H1 (cell line): ENCODE results near the gene RDH12.

Experiments
- ASH2L ChIP-seq: fragments of 200-600, 300-600 bp; sonication (generic); IDR thresholded peaks from one replicate; pipeline ENCODE4 v1.7.1; 2017; ENCODE audit warnings: low read length
- BRCA1 ChIP-seq: IDR thresholded peaks from 2 replicates; pipeline ENCODE4 v1.6.1; 2012; ENCODE audit warnings: low read depth, low read length, improper control_type of control experiment
- CTCF ChIP-seq, 3 experiments: IDR thresholded peaks; 1 replicate in 2 of 3; 2 replicates in 1 of 3; pipeline versions ENCODE4 v1.5.1 to v1.6.1; 2011; ENCODE audit warnings: low read length in 3 of 3, mild to moderate bottlenecking in 3 of 3, inconsistent platforms in 2 of 3, low read depth in 1 of 3, moderate library complexity in 1 of 3; ENCODE audit not compliant: insufficient read depth in 1 of 3; ENCODE audit errors: control extremely low read depth in 1 of 3
- EZH2 ChIP-seq: fragments of 200-600 bp; sonication (generic); IDR thresholded peaks from 2 replicates; pipeline ENCODE4 v1.7.1; 2012; ENCODE audit warnings: low read depth, mild to moderate bottlenecking, moderate library complexity, low read length, inconsistent platforms; ENCODE audit not compliant: severe bottlenecking
- HDAC2 ChIP-seq, 2 experiments: fragments of 300-600 bp in 1 of 2; sonication (generic) in 1 of 2; IDR thresholded peaks; 2 replicates each; pipeline ENCODE4 v1.6.1; 2011 to 2012; ENCODE audit warnings: low read depth in 2 of 2, low read length in 2 of 2, mild to moderate bottlenecking in 2 of 2, moderate library complexity in 2 of 2, borderline replicate concordance in 1 of 2, inconsistent platforms in 1 of 2
- NANOG ChIP-seq: IDR thresholded peaks from 2 replicates; pipeline ENCODE4 v1.6.1; 2011; ENCODE audit warnings: low read length, low read depth, mild to moderate bottlenecking, inconsistent platforms; ENCODE audit not compliant: insufficient read depth, poor library complexity, severe bottlenecking
- POLR2A ChIP-seq, 2 experiments: IDR thresholded peaks; 1 replicate in 1 of 2; 2 replicates in 1 of 2; pipeline ENCODE4 v1.6.1; 2011; ENCODE audit warnings: low read depth in 2 of 2, low read length in 2 of 2, mild to moderate bottlenecking in 2 of 2; ENCODE audit errors: control extremely low read depth in 1 of 2
- POLR2AphosphoS5 ChIP-seq: IDR thresholded peaks from 2 replicates; pipeline ENCODE4 v1.6.1; 2011; ENCODE audit warnings: low read depth, low read length
- TAF1 ChIP-seq: IDR thresholded peaks from 2 replicates; pipeline ENCODE4 v1.6.1; 2011; ENCODE audit warnings: mild to moderate bottlenecking, low read depth, low read length
- TBP ChIP-seq: IDR thresholded peaks from 2 replicates; pipeline ENCODE4 v1.6.1; 2011; ENCODE audit warnings: low read depth, low read length, improper control_type of control experiment
- TF ChIP-seq, protein P1 (sequence below): IDR thresholded peaks from 2 replicates; pipeline ENCODE4 v1.6.1; 2012; ENCODE audit warnings: inconsistent platforms
- TF ChIP-seq, protein P2 (sequence below): IDR thresholded peaks from 2 replicates; pipeline ENCODE4 v1.6.1; 2011; ENCODE audit warnings: low read depth, mild to moderate bottlenecking, low read length; ENCODE audit not compliant: insufficient read depth

DNA sequence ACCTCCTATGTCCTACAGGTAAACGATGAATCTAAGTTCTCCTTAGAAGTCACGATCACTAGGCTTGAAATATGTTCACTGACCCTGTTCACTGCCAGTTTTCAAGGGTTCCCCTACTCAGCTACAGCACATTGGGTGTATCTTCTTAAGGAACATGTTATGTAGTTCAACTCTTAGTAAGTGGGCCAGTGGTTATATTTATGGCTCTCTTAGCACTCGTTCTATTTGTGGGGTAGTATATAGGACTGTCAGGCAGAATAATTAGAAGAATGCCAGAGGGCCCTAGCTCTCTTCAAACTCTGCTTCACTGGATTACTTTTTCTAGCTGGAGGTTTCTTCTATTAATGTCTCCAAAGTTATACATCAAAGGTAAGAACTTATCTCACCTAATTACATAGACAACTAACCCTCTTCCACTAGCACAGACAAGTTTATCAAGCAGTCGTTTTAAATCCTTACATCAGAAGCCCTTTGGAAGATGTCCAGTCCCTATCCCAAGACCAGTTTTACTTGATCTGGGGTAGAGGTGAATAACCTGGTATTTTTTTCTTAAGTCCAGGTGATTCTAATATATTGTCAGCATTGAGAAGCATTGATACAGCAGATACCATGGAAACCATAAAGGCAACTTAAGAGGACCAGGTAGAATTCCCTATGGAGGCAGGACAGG is 75.1 kb downstream of the RDH12 start:
- no peak for TF ChIP-seq BRCA1
- no peak for TF ChIP-seq CTCF (IDR thresholded peaks at IDR 0.05; ENCODE audit: control extremely low read depth in 1 of 3, insufficient read depth in 1 of 3, low read depth in 1 of 3, low read length in 3 of 3)
- TF ChIP-seq TAF1, result no peak
- TF ChIP-seq EZH2, result no peak
- TF ChIP-seq, protein P1, sequence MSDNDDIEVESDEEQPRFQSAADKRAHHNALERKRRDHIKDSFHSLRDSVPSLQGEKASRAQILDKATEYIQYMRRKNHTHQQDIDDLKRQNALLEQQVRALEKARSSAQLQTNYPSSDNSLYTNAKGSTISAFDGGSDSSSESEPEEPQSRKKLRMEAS, result no peak
- no peak for TF ChIP-seq NANOG
- no peak for TF ChIP-seq POLR2A (IDR thresholded peaks at IDR 0.05; ENCODE audit: control extremely low read depth in 1 of 2, low read depth in 2 of 2, low read length in 2 of 2)
- no peak for TF ChIP-seq TBP
- no peak for TF ChIP-seq HDAC2 (IDR thresholded peaks at IDR 0.05; ENCODE audit: borderline replicate concordance in 1 of 2, low read depth in 2 of 2, low read length in 2 of 2)
- TF ChIP-seq, protein P2, sequence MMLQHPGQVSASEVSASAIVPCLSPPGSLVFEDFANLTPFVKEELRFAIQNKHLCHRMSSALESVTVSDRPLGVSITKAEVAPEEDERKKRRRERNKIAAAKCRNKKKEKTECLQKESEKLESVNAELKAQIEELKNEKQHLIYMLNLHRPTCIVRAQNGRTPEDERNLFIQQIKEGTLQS, result no peak
- TF ChIP-seq POLR2AphosphoS5, result no peak
- TF ChIP-seq ASH2L, result no peak
